K562 (cell line): ENCODE measurements around the gene CTSZ. TPM values are rescaled to one million over a fixed set of nuclear protein-coding genes. Genes with fewer than 3 reads are reported as not detected.

Source experiments
- ATF1 ChIP-seq, 2 experiments: fragments of 450-650 bp in 1 of 2; IDR thresholded peaks; 2 replicates each; pipeline ENCODE4 v1.6.1; 2016; ENCODE audit warnings: missing compliant biosample characterization in 1 of 2, missing genetic modification characterization in 1 of 2
- ATF4 ChIP-seq: fragments of 450-650 bp; formaldehyde crosslinking; IDR thresholded peaks from 2 replicates; pipeline ENCODE4 v1.4.0; 2022; ENCODE audit warnings: mild to moderate bottlenecking, moderate library complexity
- BCLAF1 ChIP-seq, 2 experiments: fragments of 450-650 bp in 1 of 2; IDR thresholded peaks; 2 replicates each; pipeline ENCODE4 v1.6.1; 2011 to 2017; ENCODE audit warnings: low read depth in 2 of 2, antibody characterized with exemption in 1 of 2, borderline replicate concordance in 1 of 2, low read length in 1 of 2, mild to moderate bottlenecking in 1 of 2, mixed read lengths in 1 of 2; ENCODE audit not compliant: control insufficient read depth in 1 of 2
- CBX1 ChIP-seq: sonication (generic); IDR thresholded peaks from 2 replicates; pipeline ENCODE4 v1.6.1; 2016; ENCODE audit warnings: antibody characterized with exemption, low read depth, mild to moderate bottlenecking
- CREM ChIP-seq: IDR thresholded peaks from 2 replicates; pipeline ENCODE4 v1.6.1; 2014; ENCODE audit warnings: antibody characterized with exemption, low read depth
- CTCFL ChIP-seq: IDR thresholded peaks from 2 replicates; pipeline ENCODE4 v1.6.1; 2011; ENCODE audit warnings: borderline replicate concordance, low read depth, mild to moderate bottlenecking, moderate library complexity, low read length; ENCODE audit not compliant: insufficient read depth, poor library complexity, severe bottlenecking
- DPF2 ChIP-seq: fragments of 450-650 bp; IDR thresholded peaks from 2 replicates; pipeline ENCODE4 v1.6.1; 2016
- ETS1 ChIP-seq: conservative IDR thresholded peaks from 2 replicates; pipeline ENCODE4 v1.6.1; 2011; ENCODE audit warnings: low read depth, mild to moderate bottlenecking, low read length; ENCODE audit not compliant: control insufficient read depth
- L3MBTL2 ChIP-seq: fragments of 450-650 bp; IDR thresholded peaks from 2 replicates; pipeline ENCODE4 v1.6.1; 2016; ENCODE audit warnings: mild to moderate bottlenecking, moderate library complexity
- MCM3 ChIP-seq: fragments of 450-650 bp; IDR thresholded peaks from 2 replicates; pipeline ENCODE4 v1.6.1; 2016
- NCOA6 ChIP-seq: fragments of 450-650 bp; IDR thresholded peaks from 2 replicates; pipeline ENCODE4 v1.6.1; 2017; ENCODE audit warnings: mild to moderate bottlenecking
- NFE2L1 ChIP-seq: fragments of 450-650 bp; IDR thresholded peaks from 2 replicates; pipeline ENCODE4 v1.6.1; 2016; ENCODE audit warnings: missing genetic modification characterization, low read depth, mild to moderate bottlenecking, missing compliant biosample characterization, moderate library complexity, borderline replicate concordance
- NR2C1 ChIP-seq, 2 experiments: fragments of 450-650 bp; IDR thresholded peaks; 2 replicates each; pipeline ENCODE4 v1.6.1; 2017; ENCODE audit warnings: mild to moderate bottlenecking in 2 of 2, antibody characterized with exemption in 1 of 2, inconsistent platforms in 1 of 2, missing compliant biosample characterization in 1 of 2, missing genetic modification characterization in 1 of 2
- SPI1 ChIP-seq: IDR thresholded peaks from 2 replicates; pipeline ENCODE4 v1.6.1; 2011; ENCODE audit warnings: low read depth, low read length, control low read depth, borderline replicate concordance
- TCF7 ChIP-seq: sonication (generic); IDR thresholded peaks from 2 replicates; pipeline ENCODE4 v1.6.1; 2016; ENCODE audit warnings: antibody characterized with exemption, borderline replicate concordance
- ZBTB17 ChIP-seq: fragments of 450-650 bp; formaldehyde crosslinking; IDR thresholded peaks from 2 replicates; pipeline ENCODE4 v1.4.0; 2020; ENCODE audit warnings: mild to moderate bottlenecking
- ZNF639 ChIP-seq, 2 experiments: fragments of 200-800 bp in 1 of 2; sonication (Bioruptor generic) in 1 of 2; sonication (generic) in 1 of 2; formaldehyde crosslinking in 1 of 2; IDR thresholded peaks in 1 of 2; conservative IDR thresholded peaks in 1 of 2; 2 replicates each; pipeline versions ENCODE4 v1.5.0 to v1.6.1; 2016 to 2020; ENCODE audit warnings: missing compliant biosample characterization in 1 of 2, missing genetic modification characterization in 1 of 2, missing genetic modification reagents in 1 of 2
- polyA plus RNA-seq, 8 experiments: library from polyadenylated mRNA; depleted of rRNA in 4 of 8; stranded (reverse) in 5 of 8; unstranded in 3 of 8; fragments of >200 nt; fragmentation: Nextera tagmentation in 2 of 8; fragmentation: Illumina TruSeq in 1 of 8; extraction: Ambion mirVana in 2 of 8; extraction: Trizol in 1 of 8; gene quantifications; 2 replicates each; pipeline versions ENCODE4 v1.2.1 to v1.2.3, GENCODE V29; 2011 to 2014; ENCODE audit warnings: inconsistent platforms in 1 of 8, missing spikeins in 1 of 8
- total RNA-seq, 7 experiments: library from RNA; depleted of rRNA in 6 of 7; stranded (reverse); fragments of >200 nt in 6 of 7; fragmentation: Illumina TruSeq in 2 of 7; extraction: Trizol in 2 of 7; gene quantifications; 2 replicates each; pipeline versions ENCODE4 v1.2.1 to v1.2.3, GENCODE V29; 2011 to 2021; ENCODE audit warnings: low replicate concordance in 1 of 7

The CTSZ gene
- total and polyA plus RNA-seq, 9 of the 15 experiments (the other 6 are each of a cell fraction or from before 2014, with no cell fraction given), result 1.6 to 143 (median 82.8) TPM

GRCh38 chr20:59020938-59021551 lies 14.0 kb upstream of the CTSZ start (continued):
- TF ChIP-seq BCLAF1 (IDR thresholded peaks at IDR 0.05; ENCODE audit: borderline replicate concordance in 1 of 2, control insufficient read depth in 1 of 2, low read depth in 2 of 2, low read length in 1 of 2) (0 out of 4 replicates have a peak, but pooled peaks of 1 of the 2 experiments have one; percentile 70), ZNF639 (CRISPR knock-in tag; conservative IDR thresholded peaks at IDR 0.05 in 1 of 2, IDR thresholded peaks at IDR 0.05 in 1 of 2) (peak in 1 of 2 experiments; percentile 76; a peak in 2 of 4 replicates), CREM (peak; percentile 71), NR2C1 (IDR thresholded peaks at IDR 0.05) (no peak), NR2C1 (tag; IDR thresholded peaks at IDR 0.05) (0 out of 2 replicates have a peak, but pooled peaks have one; percentile 34), MCM3 (no peak), CTCFL (no peak), ETS1 (0 out of 2 replicates have a peak, but pooled peaks have one; percentile 49), ATF1 (CRISPR knock-in tag; IDR thresholded peaks at IDR 0.05) (no peak), ATF1 (tag; IDR thresholded peaks at IDR 0.05) (peak; percentile 44; the same call in 1 of the 2 replicates), ZBTB17 (CRISPR knock-in tag) (0 out of 2 replicates have a peak, but pooled peaks have one; percentile 56), L3MBTL2 (0 out of 2 replicates have a peak, but pooled peaks have one; percentile 18), SPI1 (peak; percentile 34; the same call in 1 of the 2 replicates), NFE2L1 (tag) (no peak), ATF4 (CRISPR knock-in tag) (peak; percentile 56; the same call in 1 of the 2 replicates), CBX1 (no peak), TCF7 (no peak), NCOA6 (0 out of 2 replicates have a peak, but pooled peaks have one; percentile 36), DPF2 (peak; percentile 100)
